ENCODE measurements around the gene CR2. TPM values are rescaled to one million over a fixed set of nuclear protein-coding genes. Genes with fewer than 3 reads are reported as not detected.

The CR2 gene
- 1.3 and 1.8 TPM in 2 replicates for total RNA-seq (2021)
- long read RNA-seq, full-length matches to known transcripts = 6 of 9 reads
- long read RNA-seq, partial matches to known transcripts = 3 of 9 reads
- long read RNA-seq, other reads (novel, unspliced or antisense) = 0 of 9 reads

- DNase-seq = peak; percentile 92
- whole genome bisulfite sequencing (ENCODE audit: extremely low coverage, insufficient read length, low lambda C conversion rate) = no CpG with 5 or more reads among the region's 75 CpGs
- Mint-ChIP-seq H3K27me3 (ENCODE audit: low read depth) (peaks cover 39% of the 10 kb centered on the region), H3K36me3 (ENCODE audit: insufficient read depth in 1 of 3, low read depth in 3 of 3) (no peaks in the 10 kb centered on the region), H3K27ac (no peak within 1 kb of the TSS), H3K9me3 (no peaks in the 10 kb centered on the region), H3K4me1 (peaks cover 0 to 3% of the 10 kb centered on the region in 2 experiments; a peak in 2 of 4 replicates), H3K4me3 (peak within 1 kb of the TSS; percentile 62 to 78)
- Histone ChIP-seq H3K4me1 (ENCODE audit: insufficient read depth, low read length) (0 out of 2 replicates have a peak, but pooled peaks cover 2% of the 10 kb centered on the region), H2BK5ac (ENCODE audit: insufficient read length, low read length) (no peak within 1 kb of the TSS), H3K27ac (ENCODE audit: insufficient read length, low read depth, low read length) (no peak within 1 kb of the TSS), H3K27me3 (ENCODE audit: insufficient read depth, low read length) (peaks cover 4% of the 10 kb centered on the region; the same call in 1 of the 2 replicates), H3K18ac (ENCODE audit: insufficient read length, low read depth, low read length) (no peak within 1 kb of the TSS), H3K79me2 (ENCODE audit: insufficient read depth, low read length) (no peaks in the 10 kb centered on the region), H3K23ac (ENCODE audit: insufficient read length, low read depth, low read length) (no peak within 1 kb of the TSS), H3K9me3 (ENCODE audit: control insufficient read depth, low read depth, low read length) (no peaks in the 10 kb centered on the region), H3K9ac (ENCODE audit: extremely low read depth, insufficient read length, low read length) (no peak within 1 kb of the TSS), H3K4me2 (ENCODE audit: insufficient read depth, insufficient read length, low read length) (peak within 1 kb of the TSS; percentile 77), H3K79me1 (ENCODE audit: insufficient read depth, low read depth, low read length, poor library complexity, severe bottlenecking) (no peaks in the 10 kb centered on the region), H2AK5ac (ENCODE audit: insufficient read length, low read length) (no peak within 1 kb of the TSS), H2BK15ac (ENCODE audit: low read depth, low read length) (no peak within 1 kb of the TSS), H3T11ph (ENCODE audit: low read length) (no peak within 1 kb of the TSS), H2BK20ac (ENCODE audit: low read depth, low read length, poor library complexity, severe bottlenecking) (no peak within 1 kb of the TSS), H3K14ac (ENCODE audit: insufficient read depth, low read length) (peak within 1 kb of the TSS; percentile 68; the same call in 1 of the 2 replicates), H2BK120ac (ENCODE audit: low read depth, low read length, poor library complexity, severe bottlenecking) (no peak within 1 kb of the TSS), H2AFZ (ENCODE audit: low read length) (no peak within 1 kb of the TSS), H2BK12ac (ENCODE audit: insufficient read length, low read depth, low read length) (no peak within 1 kb of the TSS), H3K56ac (ENCODE audit: insufficient read length, low read depth, low read length) (no peak within 1 kb of the TSS), H4K20me1 (ENCODE audit: control insufficient read depth, insufficient read depth, insufficient read length) (no peaks in the 10 kb centered on the region), H3K4ac (ENCODE audit: low read depth, low read length) (no peak within 1 kb of the TSS), H4K8ac (replicated peaks; ENCODE audit: insufficient read length, low read depth, low read length) (no peak within 1 kb of the TSS), H4K5ac (ENCODE audit: insufficient read length, low read depth, low read length) (no peak within 1 kb of the TSS), H4K91ac (ENCODE audit: insufficient read length, low read depth, low read length) (no peak within 1 kb of the TSS), H3K23me2 (ENCODE audit: insufficient read length, low read depth, low read length, poor library complexity, severe bottlenecking) (peaks cover 7% of the 10 kb centered on the region)
- peak; percentile 69 for TF ChIP-seq CTCF (conservative IDR thresholded peaks at IDR 0.05)
Measured at GRCh38 chr1:207454046-207454964, at the start of gene CR2. CR2 (plus strand) TSS chr1:207454328; CDS start chr1:207454419, 91 bp downstream.

Data from H9 (cell line).